H1 (cell line): ENCODE measurements around the gene UGT2B17.

ENCODE experiments used
- CHD2 ChIP-seq: IDR thresholded peaks from 2 replicates; pipeline ENCODE4 v1.6.1; 2012; ENCODE audit warnings: low read length, improper control_type of control experiment
- CTCF ChIP-seq, 3 experiments: IDR thresholded peaks; 1 replicate in 2 of 3; 2 replicates in 1 of 3; pipeline versions ENCODE4 v1.5.1 to v1.6.1; 2011; ENCODE audit warnings: low read length in 3 of 3, mild to moderate bottlenecking in 3 of 3, inconsistent platforms in 2 of 3, low read depth in 1 of 3, moderate library complexity in 1 of 3; ENCODE audit not compliant: insufficient read depth in 1 of 3; ENCODE audit errors: control extremely low read depth in 1 of 3
- EP300 ChIP-seq, 2 experiments: IDR thresholded peaks; 1 replicate in 1 of 2; 2 replicates in 1 of 2; pipeline ENCODE4 v1.6.1; 2011 to 2012; ENCODE audit warnings: low read depth in 2 of 2, low read length in 2 of 2, mild to moderate bottlenecking in 2 of 2, borderline replicate concordance in 1 of 2, inconsistent platforms in 1 of 2, moderate library complexity in 1 of 2
- FOSL1 ChIP-seq: IDR thresholded peaks from 2 replicates; pipeline ENCODE4 v1.6.1; 2011; ENCODE audit warnings: mild to moderate bottlenecking, low read depth, low read length, moderate library complexity; ENCODE audit not compliant: insufficient read depth
- GABPA ChIP-seq: IDR thresholded peaks from 2 replicates; pipeline ENCODE4 v1.6.1; 2011; ENCODE audit warnings: mild to moderate bottlenecking, low read length, moderate library complexity, borderline replicate concordance; ENCODE audit not compliant: insufficient read depth
- KDM5A ChIP-seq: fragments of 200-600 bp; IDR thresholded peaks from 2 replicates; pipeline ENCODE4 v1.7.1; 2012; ENCODE audit warnings: mild to moderate bottlenecking, low read length, inconsistent platforms, mixed read lengths
- POLR2A ChIP-seq, 2 experiments: IDR thresholded peaks; 1 replicate in 1 of 2; 2 replicates in 1 of 2; pipeline ENCODE4 v1.6.1; 2011; ENCODE audit warnings: low read depth in 2 of 2, low read length in 2 of 2, mild to moderate bottlenecking in 2 of 2; ENCODE audit errors: control extremely low read depth in 1 of 2
- POLR2AphosphoS5 ChIP-seq: IDR thresholded peaks from 2 replicates; pipeline ENCODE4 v1.6.1; 2011; ENCODE audit warnings: low read depth, low read length
- SIN3A ChIP-seq, 2 experiments: IDR thresholded peaks in 1 of 2; conservative IDR thresholded peaks in 1 of 2; 2 replicates each; pipeline ENCODE4 v1.6.1; 2011 to 2012; ENCODE audit warnings: low read length in 2 of 2, improper control_type of control experiment in 1 of 2, low read depth in 1 of 2, mild to moderate bottlenecking in 1 of 2
- ZNF274 ChIP-seq: IDR thresholded peaks from 2 replicates; pipeline ENCODE4 v1.7.0; 2012; ENCODE audit warnings: low read length, borderline replicate concordance; ENCODE audit errors: extremely low read depth

- TF ChIP-seq GABPA: no peak
- no peak for TF ChIP-seq FOSL1
- TF ChIP-seq CTCF (IDR thresholded peaks at IDR 0.05; ENCODE audit: control extremely low read depth in 1 of 3, insufficient read depth in 1 of 3, low read depth in 1 of 3, low read length in 3 of 3): no peak
- no peak for TF ChIP-seq POLR2AphosphoS5
- no peak for TF ChIP-seq SIN3A (conservative IDR thresholded peaks at IDR 0.05 in 1 of 2, IDR thresholded peaks at IDR 0.05 in 1 of 2; ENCODE audit: low read depth in 1 of 2, low read length in 2 of 2)
- TF ChIP-seq CHD2: no peak
- no peak for TF ChIP-seq KDM5A
- no peak for TF ChIP-seq EP300 (IDR thresholded peaks at IDR 0.05; ENCODE audit: borderline replicate concordance in 1 of 2, low read depth in 2 of 2, low read length in 2 of 2)
- TF ChIP-seq ZNF274: no peak
- TF ChIP-seq POLR2A (IDR thresholded peaks at IDR 0.05; ENCODE audit: control extremely low read depth in 1 of 2, low read depth in 2 of 2, low read length in 2 of 2): no peak
Observed at GRCh38 chr4:68576272-68577125, at the start of gene UGT2B17.
